ENCODE measurements around the gene TBX18.

GRCh38 chr6:84748376-84748775 lies 16.0 kb downstream of the TBX18 start:
- TF ChIP-seq CTCF (IDR thresholded peaks at IDR 0.05; ENCODE audit: low read depth, low read length, missing input control), result no peak
- no peak for TF ChIP-seq HNF4A (conservative IDR thresholded peaks at IDR 0.05)
